ENCODE results near the gene RTL10.
"Not testable (repeated sequence)": the region's sequence is repeated elsewhere in the genome, so short reads cannot be mapped to it uniquely, and the experiment has no call there.

Gene RTL10

DNA sequence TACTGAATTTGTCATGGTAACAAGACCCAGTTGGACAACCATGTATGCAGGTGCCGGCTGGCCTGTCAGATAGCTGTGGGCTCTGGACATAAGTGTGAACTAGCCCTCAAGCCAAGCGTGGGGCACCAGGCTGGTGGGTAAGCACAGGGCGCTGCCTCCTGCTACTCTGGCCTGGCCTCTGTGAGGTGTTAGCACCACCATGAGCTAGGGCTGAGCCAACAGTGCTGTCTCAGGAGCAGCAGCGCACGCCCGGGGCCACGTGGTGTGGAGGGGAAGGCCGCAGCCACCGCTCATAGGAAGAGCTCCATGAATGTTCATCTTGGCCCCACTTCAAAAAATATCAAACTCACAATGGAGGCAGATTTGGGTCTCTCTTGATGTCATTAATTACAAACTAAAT lies 35.3 kb upstream of the RTL10 start:
- DNase-seq (ENCODE audit: low read depth in 2 of 2) = no peak

DNA sequence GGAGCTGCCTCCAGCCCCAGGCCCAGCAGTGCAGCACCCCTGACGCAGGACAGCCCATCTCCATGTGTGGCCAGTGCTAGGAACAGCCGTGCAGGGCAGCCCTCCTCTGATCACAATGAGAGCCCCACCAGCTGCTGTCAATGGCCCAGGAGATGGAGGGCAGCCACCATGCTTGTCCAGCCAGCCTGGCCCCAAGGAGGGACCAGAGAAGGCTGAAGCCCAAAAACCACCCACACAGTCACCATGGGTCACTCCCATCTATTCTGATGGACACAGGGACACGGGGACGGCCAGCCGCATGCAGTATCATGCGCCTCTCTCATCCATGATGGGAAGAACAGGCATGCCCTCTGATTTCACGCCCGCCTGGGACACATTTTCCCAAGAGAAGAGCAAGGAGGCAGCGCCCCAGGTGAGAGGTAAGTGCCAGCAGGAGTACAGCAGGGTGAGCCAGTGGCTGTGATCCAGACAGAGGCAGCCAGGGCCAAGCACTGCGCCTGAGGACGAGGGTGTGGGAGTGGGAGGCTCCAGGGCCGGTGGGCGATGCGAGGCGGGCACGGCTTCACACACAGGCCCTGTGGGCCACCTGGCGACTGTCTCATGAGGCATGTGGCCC lies 33.6 kb upstream of the RTL10 start:
- DNase-seq (ENCODE audit: low read depth in 2 of 2) = no peak

DNA sequence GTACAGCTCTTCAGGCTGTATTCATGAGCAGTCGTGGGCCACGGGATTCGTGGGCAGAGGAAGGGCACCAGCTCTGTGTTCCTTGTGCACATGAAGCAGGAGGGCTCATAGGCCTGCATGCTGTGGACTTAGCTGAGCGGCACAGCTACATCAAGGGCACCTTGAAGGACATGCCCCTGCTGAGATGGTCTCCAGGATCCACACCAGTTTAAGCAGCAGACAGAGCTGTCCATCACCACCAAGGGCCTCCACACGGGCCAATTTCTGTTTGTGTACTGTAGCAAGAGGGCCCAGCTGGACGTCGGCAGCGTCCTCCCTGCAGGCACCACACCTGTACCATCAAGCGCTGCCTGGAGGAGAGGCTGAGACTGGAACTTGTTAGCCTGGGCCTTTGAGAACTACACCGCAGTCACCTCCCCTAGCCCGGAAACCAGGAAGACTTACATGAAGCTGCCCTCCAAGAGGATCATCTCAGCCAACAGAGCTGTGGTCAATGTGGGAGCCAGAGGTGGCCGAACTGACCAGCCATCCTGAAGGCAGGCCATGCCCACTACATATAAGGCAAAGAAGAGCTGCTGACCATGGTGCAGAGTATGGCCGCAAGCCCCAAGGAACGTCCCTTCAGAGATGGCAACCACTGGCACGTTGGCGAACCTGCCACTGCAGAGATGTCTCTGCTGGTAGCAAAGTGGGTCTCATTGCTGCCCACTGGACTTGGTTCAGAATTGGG lies 32.7 kb upstream of the RTL10 start:
- DNase-seq (ENCODE audit: low read depth in 2 of 2) = no peak

DNA sequence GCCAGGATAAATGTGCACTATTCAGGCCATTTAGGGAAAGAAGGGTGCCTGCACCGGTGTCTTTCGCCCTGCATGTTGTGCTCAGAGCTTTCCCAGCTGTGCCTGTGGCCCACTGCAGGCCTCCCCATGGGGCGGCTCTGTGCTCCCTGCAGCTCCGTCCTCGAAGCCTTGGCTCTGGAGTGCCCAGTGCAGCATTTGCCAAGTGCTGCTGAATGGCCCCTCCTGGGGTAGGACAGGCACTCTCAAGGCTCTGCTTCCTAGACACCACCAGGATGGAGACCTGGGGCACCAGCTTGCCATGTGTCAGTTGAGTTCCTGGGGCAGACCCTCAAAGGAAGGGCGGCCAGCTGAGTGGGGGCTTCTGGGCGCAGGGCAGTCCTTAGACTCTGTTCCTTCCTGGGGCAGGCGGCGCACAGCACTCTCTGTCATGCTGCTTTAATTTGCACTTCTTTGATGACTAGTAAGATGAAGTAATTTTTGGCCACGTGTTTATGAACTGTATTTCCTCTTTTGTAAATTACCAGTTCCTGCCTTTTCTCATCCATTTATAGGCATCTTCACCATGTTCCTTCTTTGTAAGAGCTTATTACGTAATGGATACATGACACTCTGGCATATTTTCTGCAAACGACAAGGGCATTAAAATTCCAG lies 32.1 kb upstream of the RTL10 start:
- no peak for DNase-seq (ENCODE audit: low read depth in 2 of 2)

DNA sequence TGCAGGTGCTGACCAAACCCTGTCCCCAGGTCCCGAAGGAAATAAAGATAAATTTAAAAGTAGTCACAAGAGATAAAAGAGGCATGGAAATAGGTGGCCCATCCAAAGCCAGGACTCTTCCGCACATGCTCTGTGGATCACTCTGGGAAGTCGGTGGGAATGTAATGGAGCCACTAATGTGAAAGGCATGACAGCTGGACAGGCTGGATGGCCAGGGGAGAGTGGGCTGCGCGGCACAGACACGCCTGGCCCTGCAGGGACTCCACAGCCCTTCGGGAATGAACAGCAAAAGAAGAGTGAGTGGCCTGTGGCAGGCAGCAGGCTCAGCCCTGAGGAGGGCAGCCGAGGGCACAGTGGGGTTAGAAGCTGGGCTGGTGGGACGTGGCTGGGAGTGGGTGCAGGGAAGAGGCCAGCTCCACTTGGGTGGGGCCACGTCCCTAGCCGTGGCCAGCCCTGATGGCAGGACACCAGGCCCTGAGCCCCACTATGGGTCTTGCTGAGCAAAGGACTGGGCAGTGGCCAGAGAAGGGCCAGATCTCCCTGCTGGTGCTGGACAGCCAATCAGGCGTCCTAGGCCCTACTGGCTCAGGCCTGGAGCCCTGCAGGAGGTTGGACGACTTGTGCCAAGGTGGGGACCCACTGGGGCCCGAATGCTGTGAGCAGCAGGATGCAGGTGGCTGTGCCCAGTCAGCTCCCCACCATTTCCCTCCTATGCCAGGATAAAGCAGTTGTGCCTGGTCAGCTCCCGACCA lies 31.3 kb upstream of the RTL10 start:
- DNase-seq (ENCODE audit: low read depth in 2 of 2) = no peak

DNA sequence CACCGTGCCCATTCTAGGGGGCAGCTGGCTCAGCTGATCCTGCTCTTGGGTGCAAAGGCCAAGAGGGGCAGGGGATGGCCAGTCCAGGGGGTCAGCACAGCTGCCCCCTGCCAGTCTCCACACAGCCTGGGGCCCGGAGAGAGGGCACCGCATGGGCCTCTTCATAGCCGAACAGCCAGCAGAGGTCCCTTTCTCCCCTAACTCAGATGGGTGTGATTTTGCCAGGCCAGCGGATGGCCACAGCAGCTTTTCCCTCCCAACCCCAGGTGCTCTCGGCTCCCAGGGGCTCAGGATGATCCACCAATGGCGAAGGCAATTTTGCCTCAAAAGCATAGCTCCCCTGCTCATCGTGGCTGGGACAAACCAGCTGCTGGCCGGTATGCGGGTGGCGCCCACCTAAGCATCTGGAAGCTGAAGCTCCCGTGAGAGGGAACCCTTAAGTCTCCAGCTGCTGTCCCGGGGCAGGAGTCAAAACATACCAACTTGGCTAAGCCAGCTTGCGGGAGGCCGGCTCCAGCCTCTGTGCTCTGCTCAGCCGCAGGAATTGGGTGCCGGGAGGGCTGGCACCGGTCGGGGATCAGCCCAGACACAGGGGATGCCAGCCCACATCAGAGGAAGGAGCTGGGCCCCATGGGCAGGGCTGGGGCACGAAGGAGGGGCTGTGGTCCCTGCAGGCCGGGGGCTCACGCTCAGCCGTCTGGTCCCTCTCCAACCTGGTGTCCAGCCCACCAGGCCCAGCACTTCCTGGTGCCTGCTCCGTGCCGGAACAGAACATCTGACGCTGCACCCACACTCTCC lies 30.5 kb upstream of the RTL10 start:
- DNase-seq (ENCODE audit: low read depth in 2 of 2) = no peak

DNA sequence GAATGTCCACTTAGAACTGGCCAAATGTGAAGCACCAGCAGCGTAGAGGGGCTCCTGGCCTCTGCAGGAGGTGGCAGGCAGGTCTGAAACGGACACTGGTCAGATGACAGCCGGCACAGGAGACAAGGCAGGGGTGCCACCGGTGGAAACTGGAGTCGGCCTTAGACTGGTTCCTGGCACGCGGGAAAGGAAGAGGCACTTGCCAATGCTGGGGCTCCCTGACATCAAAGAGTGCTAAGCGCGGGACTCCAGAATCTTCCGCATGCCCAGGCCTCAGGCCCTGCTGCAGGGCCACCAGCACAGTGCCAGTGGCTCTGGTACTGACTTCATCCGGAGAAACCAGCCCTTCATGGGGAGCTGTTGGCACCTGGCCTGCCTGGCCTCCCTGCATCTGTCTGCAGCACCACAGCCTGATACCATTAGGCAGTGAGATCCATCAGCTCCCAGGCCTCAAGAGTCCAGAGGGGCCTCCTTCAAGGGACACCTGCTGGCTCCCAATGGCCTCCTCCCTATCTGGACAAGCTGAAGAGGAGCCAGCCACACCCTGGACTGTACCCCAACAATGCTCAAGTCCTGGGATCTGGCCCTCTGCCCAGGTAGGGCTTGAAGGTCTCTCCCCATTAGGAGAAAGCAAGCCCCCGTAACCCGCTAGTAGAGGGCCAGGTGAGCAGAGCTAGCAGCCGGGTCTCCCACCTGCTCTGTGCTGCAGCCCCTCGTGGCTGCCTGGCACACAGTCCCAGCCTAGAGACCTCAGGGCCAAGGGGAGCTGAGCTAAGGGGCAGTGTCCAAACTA lies 29.7 kb upstream of the RTL10 start:
- no peak for DNase-seq (ENCODE audit: low read depth in 2 of 2)

DNA sequence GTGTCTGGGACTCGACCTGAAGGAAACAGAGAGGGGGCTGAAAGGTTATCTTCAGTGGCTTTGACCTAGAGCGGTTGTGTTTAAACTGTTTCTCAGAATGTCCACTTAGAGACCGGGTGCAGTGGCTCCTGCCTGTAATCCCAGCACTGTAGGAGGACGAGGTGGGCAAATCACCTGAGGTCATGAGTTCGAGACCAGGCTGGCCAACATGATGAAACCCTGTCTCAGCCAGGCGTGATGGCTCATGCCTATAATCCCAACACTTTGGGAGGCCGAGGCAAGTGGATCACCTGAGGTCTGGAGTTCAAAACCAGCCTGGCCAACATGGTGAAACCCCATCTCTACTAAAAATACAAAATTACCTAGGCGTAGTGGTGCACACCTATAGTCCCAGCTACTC lies 28.8 kb upstream of the RTL10 start:
- DNase-seq (ENCODE audit: low read depth in 2 of 2) = not testable (repeated sequence)

DNA sequence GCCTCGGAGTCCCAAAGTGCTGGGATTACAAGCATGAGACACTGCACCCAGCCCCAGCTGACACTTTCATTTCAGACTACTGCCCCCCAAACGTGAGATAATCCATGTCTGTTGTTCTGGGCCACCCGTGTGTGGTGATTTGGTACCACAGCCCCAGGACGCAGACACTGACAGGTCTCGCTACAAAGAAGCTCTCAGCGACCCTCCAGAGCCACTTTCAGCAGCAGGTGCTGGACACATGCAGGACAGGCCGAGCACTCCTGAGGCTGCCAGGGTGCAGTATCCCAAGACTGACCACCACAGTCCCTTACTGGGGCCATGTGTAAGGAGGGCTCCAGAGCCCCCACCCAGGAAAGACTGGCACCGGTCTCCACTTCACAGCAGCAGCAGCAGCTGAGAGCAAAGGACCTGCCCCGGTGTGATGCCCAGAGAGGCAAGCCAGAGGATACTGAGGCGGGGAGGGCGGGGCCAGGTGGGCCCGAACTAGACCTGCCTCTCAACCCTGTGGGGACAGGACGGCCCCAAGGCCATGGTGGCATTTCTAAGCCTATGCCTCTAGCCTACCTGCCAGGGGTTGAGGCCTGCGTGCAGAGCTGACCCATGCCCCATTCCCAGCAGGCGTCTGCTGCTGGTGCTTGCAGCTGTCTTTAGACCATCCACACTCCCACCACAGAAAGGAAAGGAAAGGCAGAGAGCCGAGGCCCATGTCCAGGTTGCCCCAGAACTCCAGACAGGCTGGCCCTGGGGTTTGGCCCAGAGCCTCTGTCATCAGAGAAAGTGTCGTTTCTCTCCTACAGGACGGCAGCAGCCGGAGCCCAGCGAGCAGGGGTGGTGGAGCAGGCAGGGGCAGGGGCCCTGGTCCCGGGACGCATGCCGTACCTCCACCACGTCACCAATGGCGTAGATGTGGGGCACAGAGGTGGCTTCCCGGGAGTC lies 28.0 kb upstream of the RTL10 start:
- DNase-seq (ENCODE audit: low read depth in 2 of 2) = no peak

DNA sequence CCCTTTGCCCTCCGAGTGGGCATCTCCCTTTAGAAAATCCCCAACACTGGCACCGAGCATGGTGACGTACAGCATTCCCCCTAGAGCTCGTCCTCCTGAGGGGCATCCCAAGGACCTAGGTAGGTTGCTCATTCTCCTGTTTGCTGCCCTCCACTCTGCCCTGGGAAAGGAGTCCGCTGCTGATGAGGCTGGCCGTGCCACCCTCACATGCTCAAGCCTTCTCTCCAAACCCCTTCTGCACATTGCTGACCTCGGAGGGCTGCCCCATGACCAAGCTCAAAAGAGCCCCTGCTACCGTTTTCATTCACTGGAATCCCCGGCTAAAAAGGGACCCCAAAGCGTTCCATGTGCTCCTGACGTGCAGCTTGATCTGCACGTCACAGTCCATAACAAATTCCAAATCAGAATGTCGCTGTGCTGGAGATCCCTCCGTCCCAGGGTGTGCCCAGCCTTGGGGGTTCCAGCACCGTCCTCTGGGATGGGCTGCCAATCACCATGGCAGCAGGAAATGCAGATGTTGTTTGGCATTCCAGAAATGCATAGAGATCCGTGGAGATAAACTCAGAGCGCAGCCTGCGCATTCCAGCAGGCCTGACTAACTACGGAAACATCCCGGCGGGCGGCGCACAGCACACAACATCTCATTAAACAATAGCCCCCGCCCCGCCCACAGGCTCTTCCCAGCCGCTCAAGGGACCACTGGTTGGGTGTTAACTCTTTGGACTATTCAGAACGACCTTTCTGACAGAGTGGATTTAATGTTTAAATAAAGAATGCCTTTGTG lies 26.3 kb upstream of the RTL10 start:
- DNase-seq (ENCODE audit: low read depth in 2 of 2) = no peak

DNA sequence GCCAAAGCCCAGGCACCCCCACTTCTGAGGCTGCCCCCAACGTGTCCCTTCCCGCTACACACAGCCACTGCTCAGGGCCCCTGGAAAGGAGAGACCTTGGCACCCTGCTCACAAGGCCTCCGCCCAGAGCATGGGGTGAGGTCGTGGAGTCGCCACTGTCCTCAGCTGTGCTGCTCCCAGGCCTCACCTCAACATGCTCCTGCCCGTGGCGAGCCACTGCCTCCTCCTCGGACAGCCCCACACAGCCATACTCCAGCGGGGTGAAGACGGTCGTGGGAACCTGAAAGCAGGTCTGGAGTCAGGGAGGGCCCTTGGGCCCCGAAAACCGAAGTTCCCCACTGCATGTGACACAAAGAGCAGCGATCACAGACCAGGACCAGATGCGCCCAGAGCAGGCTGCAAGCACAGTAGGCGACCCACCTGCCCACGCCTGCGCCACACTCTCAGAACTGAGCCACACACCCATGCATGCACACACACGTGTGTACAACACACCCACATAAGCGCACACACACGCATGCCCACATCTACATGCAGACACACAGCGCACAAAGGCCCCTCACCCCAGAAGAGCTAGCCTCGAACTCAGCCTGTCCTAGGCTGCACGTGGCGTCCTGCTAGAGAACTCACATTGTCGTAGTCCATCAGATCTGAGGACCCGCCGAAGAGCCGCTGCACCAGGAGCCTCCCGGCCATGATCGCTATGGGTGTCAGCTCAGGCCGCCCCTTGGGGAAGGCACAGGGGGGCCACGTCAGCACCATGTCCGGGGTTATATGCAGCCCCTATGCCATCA lies 25.5 kb upstream of the RTL10 start:
- no peak for DNase-seq (ENCODE audit: low read depth in 2 of 2)

DNA sequence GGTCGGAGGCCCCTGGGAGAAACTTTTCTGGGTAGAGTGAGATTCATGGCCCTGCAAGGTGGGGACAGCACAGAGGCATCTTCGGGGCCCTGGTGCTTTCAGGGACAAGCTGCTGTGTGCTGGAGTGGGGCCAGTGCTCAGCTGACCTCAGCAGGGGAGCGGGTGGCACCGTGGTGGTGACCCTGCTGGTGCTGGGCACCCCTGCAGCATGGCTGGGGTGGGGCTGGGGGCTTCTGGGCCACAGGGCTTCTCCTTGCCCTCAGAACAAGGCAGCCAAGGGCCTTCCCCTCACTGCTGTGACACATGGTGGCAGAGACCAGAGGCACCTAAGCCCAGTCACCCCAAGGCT lies 24.9 kb upstream of the RTL10 start:
- no peak for DNase-seq (ENCODE audit: low read depth in 2 of 2)

DNA sequence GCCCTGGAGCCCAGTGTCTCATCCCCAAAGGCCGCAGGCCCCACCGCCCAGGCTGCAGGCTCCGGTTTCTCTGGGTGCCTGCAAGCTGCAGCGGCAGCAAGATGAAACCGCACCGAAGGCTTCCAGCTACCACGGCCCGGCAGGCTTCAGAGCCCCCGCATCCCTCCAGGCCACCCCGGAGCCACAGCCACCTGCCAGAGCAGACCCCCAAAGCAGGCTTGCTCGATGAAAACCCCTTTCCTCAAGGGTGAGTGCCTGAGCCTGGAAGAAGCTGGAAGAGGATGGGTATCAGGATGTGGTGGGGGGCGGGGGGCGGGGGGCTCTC lies 24.5 kb upstream of the RTL10 start:
- DNase-seq (ENCODE audit: low read depth in 2 of 2) = no peak

DNA sequence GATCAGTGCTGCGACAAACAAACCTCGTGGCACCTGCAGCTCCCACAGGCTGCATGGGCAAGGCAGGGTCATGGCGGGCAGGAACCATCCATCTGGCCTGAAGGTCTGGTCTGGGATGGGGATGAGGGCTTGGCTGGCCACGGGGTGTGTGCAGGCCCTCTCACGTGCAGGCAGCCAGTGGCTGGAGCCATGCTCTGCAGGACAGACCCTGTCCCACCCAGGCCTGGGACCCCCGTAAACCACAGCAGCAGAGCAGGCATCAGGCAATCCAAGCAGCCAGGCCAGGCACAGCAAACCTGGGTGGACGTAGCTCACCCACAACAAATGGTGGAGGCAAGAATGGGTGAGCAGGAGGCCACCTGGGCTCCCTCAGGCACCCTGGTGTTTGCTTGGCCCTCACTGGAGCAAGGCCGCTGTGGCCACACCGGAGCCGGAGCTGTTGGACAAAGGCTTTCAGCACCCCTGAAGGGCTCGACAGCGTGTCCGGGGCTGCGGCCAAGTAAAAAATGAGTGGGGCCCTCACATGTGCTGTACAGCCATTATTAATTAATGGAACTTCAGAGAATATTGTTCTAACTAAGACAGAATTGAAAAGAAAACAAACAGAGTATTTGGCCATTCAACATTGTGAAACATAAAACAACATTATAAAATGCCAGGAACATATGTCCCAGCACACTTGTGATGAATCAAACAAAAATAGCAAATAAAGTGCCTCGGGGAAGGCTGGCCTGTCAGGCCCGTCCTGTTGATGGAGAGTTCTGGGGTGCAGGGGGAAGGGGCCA lies 24.0 kb upstream of the RTL10 start:
- DNase-seq (ENCODE audit: low read depth in 2 of 2) = no peak

DNA sequence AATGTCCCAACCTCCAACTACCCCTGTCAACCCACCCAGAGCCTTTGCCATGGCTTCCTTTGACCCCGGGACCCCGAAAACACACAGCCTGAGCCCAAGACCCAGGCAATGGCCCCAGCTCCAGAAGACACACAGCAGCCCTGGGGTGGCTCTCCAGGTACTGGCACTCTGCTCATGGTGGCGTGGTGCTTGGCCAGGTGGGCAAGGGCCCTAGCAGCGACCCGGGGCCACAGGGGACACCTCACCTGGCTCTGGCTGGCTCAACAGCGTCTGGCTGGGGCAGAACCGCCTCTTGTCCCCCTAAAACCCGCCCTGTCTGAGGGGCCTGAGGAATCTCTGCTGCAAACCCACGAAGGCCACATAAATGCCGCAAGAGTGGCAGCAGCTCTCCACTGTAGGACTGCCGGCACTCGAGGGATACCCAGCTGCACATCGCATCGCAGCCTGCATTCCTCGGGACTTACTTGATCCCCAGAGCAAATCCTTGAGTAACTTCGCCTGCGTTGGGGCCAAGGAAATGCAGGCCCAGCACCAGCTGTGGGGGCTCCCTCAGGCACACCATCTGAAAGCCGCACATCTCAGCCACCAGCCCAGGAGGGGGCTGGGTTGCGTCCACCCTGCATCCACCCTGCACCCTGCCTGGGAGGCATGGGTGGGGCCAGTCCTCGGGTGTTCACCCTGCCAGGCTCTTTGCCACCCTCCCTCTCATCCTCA lies 23.1 kb upstream of the RTL10 start:
- no peak for DNase-seq (ENCODE audit: low read depth in 2 of 2)

DNA sequence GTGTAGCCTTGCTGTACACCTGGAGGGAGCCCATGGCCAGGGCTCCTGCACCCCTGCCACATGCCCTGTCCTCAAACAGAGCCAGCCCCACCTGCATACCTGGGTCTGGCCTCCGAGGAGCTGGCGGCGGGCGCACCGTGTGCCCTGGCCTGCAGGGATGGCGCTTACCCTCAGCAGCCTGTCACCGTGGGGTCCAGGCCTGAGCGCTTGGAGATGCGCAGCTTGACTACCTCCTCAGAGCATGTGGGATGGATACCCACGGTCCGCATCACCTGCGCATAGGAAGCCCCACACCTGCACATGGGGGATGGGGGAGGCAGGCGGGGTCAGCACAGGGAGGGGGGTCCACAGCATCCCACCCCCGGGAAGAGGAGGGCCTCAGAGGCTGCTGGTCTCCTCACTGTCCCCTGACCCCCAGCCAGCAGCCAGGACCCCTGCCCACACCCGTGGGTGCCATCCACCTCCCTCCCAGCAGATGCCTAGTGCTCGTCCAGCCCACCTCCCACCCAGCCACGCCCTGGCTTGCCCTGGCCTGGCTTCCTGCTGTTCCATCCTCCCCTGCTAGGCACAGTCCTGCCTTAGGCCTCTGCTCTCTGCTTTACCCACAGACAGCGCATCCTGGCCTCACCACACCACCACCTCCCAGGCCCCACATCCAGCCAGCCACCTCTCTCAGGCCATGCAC lies 22.4 kb upstream of the RTL10 start:
- no peak for DNase-seq (ENCODE audit: low read depth in 2 of 2)

Data from stimulated activated CD8-positive, alpha-beta memory T cell treated with anti-CD3 and anti-CD28 coated beads, Interleukin-15, amount 100 ng/mL, for 4 hours (primary cell).